Kidney (tissue), 14 donors: ENCODE results near the gene LINGO3. TPM values are rescaled to one million over a fixed set of nuclear protein-coding genes. Genes with fewer than 3 reads are reported as not detected.

Experiments
- DNase-seq, 5 donors: peaks; one replicate each; pipeline ENCODE4 v3.0.0-alpha.2; 2013 to 2020
- FAIRE-seq: peaks from 2 replicates; lab custom pipeline; 2012; peaks lifted over from hg19 to GRCh38; lab: Jason Lieb, UNC
- H3K27ac ChIP-seq, 2 donors: one replicate each; pipeline ENCODE4 v1.7.0; 2013; ENCODE audit warnings: low read depth in 2 of 2, low read length in 2 of 2, inconsistent platforms in 1 of 2
- H3K27me3 ChIP-seq: one replicate; pipeline ENCODE4 v1.7.1; 2013; ENCODE audit warnings: low read length, inconsistent platforms; ENCODE audit not compliant: control insufficient read depth, insufficient read depth
- H3K36me3 ChIP-seq, 3 donors: one replicate each; pipeline versions ENCODE4 v1.7.0 to v1.7.1; 2013; ENCODE audit warnings: low read length in 3 of 3, control low read depth in 1 of 3, inconsistent platforms in 1 of 3; ENCODE audit not compliant: insufficient read depth in 3 of 3, control insufficient read depth in 2 of 3
- H3K4me1 ChIP-seq, 3 donors: one replicate each; pipeline versions ENCODE4 v1.7.0 to v1.7.1; 2013; ENCODE audit warnings: low read length in 3 of 3, inconsistent platforms in 1 of 3, low read depth in 1 of 3; ENCODE audit not compliant: control insufficient read depth in 2 of 3, insufficient read depth in 2 of 3
- H3K4me3 ChIP-seq, 3 donors: one replicate each; pipeline versions ENCODE4 v1.7.0 to v1.8.1; 2013; ENCODE audit warnings: low read length in 3 of 3, control low read depth in 1 of 3, inconsistent platforms in 1 of 3
- H3K9ac ChIP-seq, 3 donors: one replicate each; pipeline versions ENCODE4 v1.7.0 to v1.7.1; 2013; ENCODE audit warnings: low read length in 3 of 3, control low read depth in 1 of 3, inconsistent platforms in 1 of 3
- H3K9me3 ChIP-seq, 3 donors: one replicate each; pipeline versions ENCODE4 v1.7.0 to v1.7.1; 2013; ENCODE audit warnings: low read length in 3 of 3, control low read depth in 1 of 3, inconsistent platforms in 1 of 3; ENCODE audit not compliant: control insufficient read depth in 2 of 3, insufficient read depth in 1 of 3
- intact Hi-C: fragments of 100-400 bp; cut with DNase I; formaldehyde crosslinking; loops from one replicate; pipeline ENCODE4 v1.11.1; 2022
- polyA plus RNA-seq: library from polyadenylated mRNA; stranded (reverse); fragments of 350-450 nt; fragmentation: Illumina TruSeq; extraction: RNeasy Lipid Tissue Mini Kit (QIAGEN cat#74804); gene quantifications from one replicate; pipeline ENCODE4 v1.2.3, GENCODE V29; 2014; ENCODE audit warnings: low read depth, low replicate concordance; ENCODE audit not compliant: insufficient read depth
- total RNA-seq: library from RNA; stranded (reverse); fragmentation: NEBNext Ultra II Directional; extraction: Animal tissue kit (Norgen Biotek cat#: 25700); gene quantifications from one replicate; pipeline ENCODE4 v1.2.1, GENCODE V29; 2021
- TF ChIP-seq, protein P1 (sequence below): IDR thresholded peaks from 3 replicates; pipeline ENCODE4 v1.5.1; 2012; ENCODE audit warnings: mild to moderate bottlenecking, moderate library complexity, borderline replicate concordance; ENCODE audit not compliant: insufficient read depth; ENCODE audit errors: extremely low read depth
- donor health status: control.
- donor health status: control.
- donor health status: control.
- donor health status: control.
- donor health status: control.
- donor health status: DM: yes; HTN: yes; CAD: no.
- donor health status: Normal renal cell carcinoma (clear cell type).

LINGO3 gene
- total and polyA plus RNA-seq, 2 donors from 2014 or later: 0.09 TPM; not detected in 1

- Histone ChIP-seq H3K9me3 (no peaks in the 10 kb centered on the region), H3K27me3 (no peaks in the 10 kb centered on the region), H3K9ac (peak overlapping the region in 1 of 3 donors; percentile 12), H3K4me1 (peaks cover 0 to 40% (median 21%) of the 10 kb centered on the region in 3 donors), H3K4me3 (no peak overlapping the region), H3K36me3 (peaks cover 0 to 3% (median 0%) of the 10 kb centered on the region in 3 donors), H3K27ac (peak overlapping the region in 1 of 2 donors; percentile 37)
- peak in 1 of 5 donors; percentile 71 for DNase-seq
- TF ChIP-seq, protein P1, sequence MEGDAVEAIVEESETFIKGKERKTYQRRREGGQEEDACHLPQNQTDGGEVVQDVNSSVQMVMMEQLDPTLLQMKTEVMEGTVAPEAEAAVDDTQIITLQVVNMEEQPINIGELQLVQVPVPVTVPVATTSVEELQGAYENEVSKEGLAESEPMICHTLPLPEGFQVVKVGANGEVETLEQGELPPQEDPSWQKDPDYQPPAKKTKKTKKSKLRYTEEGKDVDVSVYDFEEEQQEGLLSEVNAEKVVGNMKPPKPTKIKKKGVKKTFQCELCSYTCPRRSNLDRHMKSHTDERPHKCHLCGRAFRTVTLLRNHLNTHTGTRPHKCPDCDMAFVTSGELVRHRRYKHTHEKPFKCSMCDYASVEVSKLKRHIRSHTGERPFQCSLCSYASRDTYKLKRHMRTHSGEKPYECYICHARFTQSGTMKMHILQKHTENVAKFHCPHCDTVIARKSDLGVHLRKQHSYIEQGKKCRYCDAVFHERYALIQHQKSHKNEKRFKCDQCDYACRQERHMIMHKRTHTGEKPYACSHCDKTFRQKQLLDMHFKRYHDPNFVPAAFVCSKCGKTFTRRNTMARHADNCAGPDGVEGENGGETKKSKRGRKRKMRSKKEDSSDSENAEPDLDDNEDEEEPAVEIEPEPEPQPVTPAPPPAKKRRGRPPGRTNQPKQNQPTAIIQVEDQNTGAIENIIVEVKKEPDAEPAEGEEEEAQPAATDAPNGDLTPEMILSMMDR: no peak
- intact Hi-C loops: no loop called here
- FAIRE-seq: no peak
These were observed 24.5 kb upstream of the LINGO3 start for GRCh38 chr19:2332341-2333026.

DNA sequence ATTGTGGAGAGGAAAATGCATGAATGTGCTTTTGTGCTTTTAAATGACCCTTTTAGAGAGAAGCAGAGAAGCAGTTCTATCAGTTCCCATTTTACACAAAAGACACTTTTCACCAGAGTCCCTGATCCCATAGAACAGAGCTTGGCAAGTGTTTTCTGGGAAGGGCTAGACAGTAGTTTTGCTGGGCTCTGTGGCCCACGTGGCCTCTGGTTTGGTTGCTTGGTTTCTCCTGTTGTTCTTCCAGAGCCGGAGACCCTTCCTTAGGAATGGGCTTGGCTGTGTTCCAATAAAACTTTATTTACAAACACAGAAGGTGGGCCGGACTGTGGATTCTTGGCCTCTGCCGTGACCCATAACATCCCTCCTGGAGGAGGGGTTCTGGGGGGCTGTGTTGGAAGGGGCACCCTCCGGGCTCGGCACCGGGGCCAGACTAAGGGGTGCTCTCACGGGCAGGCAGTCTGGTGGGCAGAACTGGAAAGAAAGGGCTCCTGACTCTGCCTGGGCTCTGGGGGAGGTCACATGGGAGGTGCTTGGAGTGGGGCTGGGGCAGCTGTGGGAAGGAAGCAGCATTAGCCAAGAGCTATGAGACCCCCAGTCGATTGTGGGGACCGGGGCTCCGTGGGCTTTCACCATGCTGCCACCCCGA lies 23.8 kb upstream of the LINGO3 start:
- H3K36me3 ChIP-seq: peaks cover 0 to 3% (median 0%) of the 10 kb centered on the region in 3 donors
- no peak overlapping the region for H3K4me3 ChIP-seq
- intact Hi-C loops: no loop called here
- peak overlapping the region in 1 of 3 donors; percentile 15 for H3K9ac ChIP-seq
- H3K27me3 ChIP-seq: no peaks in the 10 kb centered on the region
- DNase-seq (peak in 1 of 5 donors; percentile 42), FAIRE-seq (no peak)
- peaks cover 0 to 44% (median 21%) of the 10 kb centered on the region in 3 donors for H3K4me1 ChIP-seq
- TF ChIP-seq, protein P1: no peak
- no peaks in the 10 kb centered on the region for H3K9me3 ChIP-seq
- H3K27ac ChIP-seq: no peak overlapping the region

- Histone ChIP-seq H3K36me3 (no peaks in the 10 kb centered on the region), H3K9me3 (no peaks in the 10 kb centered on the region), H3K4me3 (peak overlapping the region in 2 of 3 donors; percentile 24 to 29), H3K27me3 (no peaks in the 10 kb centered on the region), H3K27ac (peak overlapping the region in 1 of 2 donors; percentile 22), H3K4me1 (peaks cover 0 to 44% (median 21%) of the 10 kb centered on the region in 3 donors), H3K9ac (peak overlapping the region in 1 of 3 donors; percentile 15)
- peak in 3 of 5 donors; percentile 55 to 75 (median 62) for DNase-seq
- no peak for FAIRE-seq
- TF ChIP-seq, protein P1: no peak
- intact Hi-C loops: no loop called here
These were observed 22.8 kb upstream of the LINGO3 start for GRCh38 chr19:2330632-2331284.
